IMR-90 (cell line): Measurements from ENCODE around the gene RSF1. TPM values are rescaled to one million over a fixed set of nuclear protein-coding genes. Genes with fewer than 3 reads are reported as not detected.

Source experiments
- ATAC-seq: fragments of 200-7000 bp; cut with Tn5 transposase; 2 replicates; pipeline ENCODE4 v1.9.1; 2020; ENCODE audit warnings: low read depth, mild to moderate bottlenecking, moderate library complexity
- BruUV-seq: library from RNA; stranded (reverse); fragments of 400-500 nt; replicated peaks from 2 replicates; lab custom pipeline; 2021; lab: Mats Ljungman, UMichigan
- CTCF ChIA-PET: fragments of 300-600 bp; formaldehyde crosslinking; extraction: SDS; loops from one replicate; lab custom pipeline; 2021; ENCODE audit warnings: antibody characterized with exemption; lab: Yijun Ruan, JAX
- POLR2A ChIA-PET: fragments of 300-600 bp; sonication (Branson Sonifier 250); formaldehyde crosslinking; loops from one replicate; lab custom pipeline; 2022; ENCODE audit warnings: antibody characterized with exemption; ENCODE audit not compliant: unreplicated experiment; lab: Charles Lee
- DNase-seq: peaks from one replicate; pipeline ENCODE4 v3.0.0; 2013
- H2AFZ ChIP-seq: replicated peaks from 2 replicates; pipeline ENCODE3; 2013; ENCODE audit warnings: low read length, mild to moderate bottlenecking; ENCODE audit not compliant: poor library complexity
- H2AK5ac ChIP-seq: 2 replicates; pipeline ENCODE4 v1.6.1; 2013; ENCODE audit warnings: low read depth, low read length, inconsistent platforms
- H2AK9ac ChIP-seq: replicated peaks from 2 replicates; pipeline ENCODE3; 2013; ENCODE audit warnings: mild to moderate bottlenecking, low read depth, low read length, moderate library complexity; ENCODE audit not compliant: poor library complexity
- H2BK120ac ChIP-seq: 2 replicates; pipeline ENCODE4 v1.6.1; 2013; ENCODE audit warnings: low read depth, low read length, inconsistent platforms
- H2BK15ac ChIP-seq: 3 replicates; pipeline ENCODE4 v1.6.1; 2013; ENCODE audit warnings: low read depth, low read length, inconsistent platforms
- H2BK20ac ChIP-seq: 2 replicates; pipeline ENCODE4 v1.6.1; 2013; ENCODE audit warnings: low read depth, mild to moderate bottlenecking, inconsistent platforms, low read length, moderate library complexity
- H2BK5ac ChIP-seq: 2 replicates; pipeline ENCODE4 v1.6.1; 2013; ENCODE audit warnings: mild to moderate bottlenecking, low read depth, low read length, inconsistent platforms; ENCODE audit not compliant: poor library complexity, severe bottlenecking
- H3K14ac ChIP-seq: replicated peaks from 2 replicates; pipeline ENCODE4 v1.6.1; 2013; ENCODE audit warnings: low read depth, low read length, inconsistent platforms
- H3K18ac ChIP-seq: 2 replicates; pipeline ENCODE4 v1.6.1; 2013; ENCODE audit warnings: low read depth, low read length, control low read depth
- H3K23ac ChIP-seq: 2 replicates; pipeline ENCODE4 v1.6.1; 2013; ENCODE audit warnings: low read depth, low read length, inconsistent platforms
- H3K27ac ChIP-seq: 2 replicates; pipeline ENCODE4 v1.5.1; 2013; ENCODE audit warnings: mild to moderate bottlenecking, control low read depth, low read length; ENCODE audit not compliant: insufficient read depth
- H3K27me3 ChIP-seq: 2 replicates; pipeline ENCODE4 v1.6.1; 2013; ENCODE audit warnings: low read length; ENCODE audit not compliant: control insufficient read depth, insufficient read depth
- H3K36me3 ChIP-seq: 2 replicates; pipeline ENCODE4 v1.6.1; 2013; ENCODE audit warnings: low read length, mixed read lengths; ENCODE audit not compliant: control insufficient read depth, insufficient read depth
- H3K4ac ChIP-seq: 2 replicates; pipeline ENCODE4 v1.6.1; 2013; ENCODE audit warnings: low read depth, low read length, inconsistent platforms
- H3K4me1 ChIP-seq: 2 replicates; pipeline ENCODE4 v1.6.1; 2013; ENCODE audit warnings: low read length, mixed read lengths; ENCODE audit not compliant: control insufficient read depth, insufficient read depth
- H3K4me2 ChIP-seq: 2 replicates; pipeline ENCODE4 v1.6.1; 2013; ENCODE audit warnings: low read depth, mild to moderate bottlenecking, control low read depth, low read length, moderate library complexity
- H3K4me3 ChIP-seq: 2 replicates; pipeline ENCODE4 v1.5.1; 2013; ENCODE audit warnings: low read depth, mild to moderate bottlenecking, control low read depth, low read length, moderate library complexity; ENCODE audit not compliant: insufficient read depth
- H3K56ac ChIP-seq: 2 replicates; pipeline ENCODE4 v1.6.1; 2013; ENCODE audit warnings: low read length, inconsistent platforms; ENCODE audit not compliant: insufficient read depth; ENCODE audit errors: extremely low read depth
- H3K79me1 ChIP-seq, 2 experiments: 2 replicates each; pipeline ENCODE4 v1.6.1; 2013; ENCODE audit warnings: low read length in 2 of 2, inconsistent platforms in 1 of 2, low read depth in 1 of 2
- H3K9ac ChIP-seq: 2 replicates; pipeline ENCODE4 v1.6.1; 2013; ENCODE audit warnings: low read depth, low read length, control low read depth
- H3K9me1 ChIP-seq: 2 replicates; pipeline ENCODE4 v1.6.1; 2013; ENCODE audit warnings: low read length, inconsistent platforms; ENCODE audit not compliant: insufficient read depth
- H3K9me3 ChIP-seq: 2 replicates; pipeline ENCODE4 v1.6.1; 2013; ENCODE audit warnings: low read length; ENCODE audit not compliant: control insufficient read depth, insufficient read depth
- H4K20me1 ChIP-seq: 2 replicates; pipeline ENCODE4 v1.6.1; 2013; ENCODE audit warnings: low read length, inconsistent platforms; ENCODE audit not compliant: insufficient read depth
- H4K5ac ChIP-seq: 2 replicates; pipeline ENCODE4 v1.6.1; 2013; ENCODE audit warnings: mild to moderate bottlenecking, low read depth, low read length, control low read depth
- H4K8ac ChIP-seq, 2 experiments: 2 replicates each; pipeline ENCODE4 v1.6.1; 2013; ENCODE audit warnings: low read depth in 2 of 2, low read length in 2 of 2, control low read depth in 1 of 2, inconsistent platforms in 1 of 2
- H4K91ac ChIP-seq: 2 replicates; pipeline ENCODE4 v1.6.1; 2013; ENCODE audit warnings: low read depth, low read length, inconsistent platforms; ENCODE audit not compliant: insufficient read depth
- BHLHE40 ChIP-seq: fragments of 150-350 bp; IDR thresholded peaks from 2 replicates; pipeline ENCODE4 v1.6.1; 2016; ENCODE audit warnings: mild to moderate bottlenecking, low read depth, low read length
- CEBPB ChIP-seq: IDR thresholded peaks from 2 replicates; pipeline ENCODE4 v1.6.1; 2012; ENCODE audit warnings: low read depth, low read length, improper control_type of control experiment
- CHD1 ChIP-seq: IDR thresholded peaks from 2 replicates; pipeline ENCODE4 v1.6.1; 2012; ENCODE audit warnings: low read depth, low read length, improper control_type of control experiment
- FOS ChIP-seq: fragments of 150-350 bp; IDR thresholded peaks from 2 replicates; pipeline ENCODE4 v1.6.1; 2016; ENCODE audit warnings: low read depth, low read length
- MAFK ChIP-seq: IDR thresholded peaks from 2 replicates; pipeline ENCODE4 v1.6.1; 2012; ENCODE audit warnings: low read depth, low read length, improper control_type of control experiment
- MAZ ChIP-seq: IDR thresholded peaks from 2 replicates; pipeline ENCODE4 v1.6.1; 2012; ENCODE audit warnings: low read depth, mild to moderate bottlenecking, low read length, improper control_type of control experiment, moderate library complexity, borderline replicate concordance
- MXI1 ChIP-seq: IDR thresholded peaks from 2 replicates; pipeline ENCODE4 v1.6.1; 2012; ENCODE audit warnings: low read depth, mild to moderate bottlenecking, low read length, moderate library complexity, borderline replicate concordance
- NFE2L2 ChIP-seq: fragments of 150-350 bp; IDR thresholded peaks from 2 replicates; pipeline ENCODE4 v1.6.1; 2016; ENCODE audit warnings: low read depth, mild to moderate bottlenecking, low read length
- POLR2A ChIP-seq: IDR thresholded peaks from 2 replicates; pipeline ENCODE4 v1.6.1; 2012; ENCODE audit warnings: mild to moderate bottlenecking, low read depth, low read length
- RAD21 ChIP-seq: IDR thresholded peaks from 2 replicates; pipeline ENCODE4 v1.6.1; 2012; ENCODE audit warnings: low read length, improper control_type of control experiment
- RCOR1 ChIP-seq: IDR thresholded peaks from 2 replicates; pipeline ENCODE4 v1.6.1; 2012; ENCODE audit warnings: mild to moderate bottlenecking, low read length, improper control_type of control experiment; ENCODE audit not compliant: insufficient replicate concordance
- RFX5 ChIP-seq: IDR thresholded peaks from 2 replicates; pipeline ENCODE4 v1.8.0; 2012; ENCODE audit warnings: low read depth, mild to moderate bottlenecking, low read length, moderate library complexity
- SMC3 ChIP-seq: fragments of 150-350 bp; IDR thresholded peaks from 2 replicates; pipeline ENCODE4 v1.6.1; 2016; ENCODE audit warnings: low read depth, mild to moderate bottlenecking, antibody characterized with exemption, low read length, moderate library complexity
- USF2 ChIP-seq: fragments of 150-350 bp; IDR thresholded peaks from 2 replicates; pipeline ENCODE4 v1.6.1; 2017; ENCODE audit warnings: mild to moderate bottlenecking, antibody characterized with exemption, low read length, low read depth
- dilution Hi-C: fragments of 300-500 bp; cut with HindIII; formaldehyde crosslinking; loops from one replicate; pipeline ENCODE4 v1.14.3; 2018; ENCODE audit warnings: low sequenced_read_pairs; ENCODE audit not compliant: unreplicated experiment
- in situ Hi-C: fragments of 300-500 bp; cut with MboI; formaldehyde crosslinking; loops from 3 replicates; pipeline ENCODE4 v1.14.3; 2019; ENCODE audit warnings: low sequenced_read_pairs, inconsistent platforms, mixed read lengths
- intact Hi-C: fragments of 100-400 bp; cut with micrococcal nuclease; formaldehyde crosslinking; loops from 2 replicates; pipeline ENCODE4 v1.10.0; 2022
- polyA plus RNA-seq, 3 experiments: library from polyadenylated mRNA; depleted of rRNA; stranded (reverse); fragments of >200 nt; gene quantifications; 2 replicates each; pipeline ENCODE4 v1.2.3, GENCODE V29; 2012; ENCODE audit warnings: low replicate concordance in 1 of 3
- total RNA-seq: library from RNA; depleted of rRNA; stranded (reverse); fragments of >200 nt; gene quantifications from 2 replicates; pipeline ENCODE4 v1.2.3, GENCODE V29; 2012
- TF ChIP-seq, protein P1 (sequence below): fragments of 150-350 bp; IDR thresholded peaks from 2 replicates; pipeline ENCODE4 v1.6.1; 2016; ENCODE audit warnings: low read depth, mild to moderate bottlenecking, low read length, moderate library complexity, borderline replicate concordance
- TF ChIP-seq, protein P2 (sequence below): conservative IDR thresholded peaks from 2 replicates; pipeline ENCODE4 v1.5.1; 2012; ENCODE audit warnings: mild to moderate bottlenecking, low read depth, low read length, improper control_type of control experiment

RSF1 gene
- total and polyA plus RNA-seq, 2 of the 4 experiments (the other 2 are of a cell fraction), result 13.9 to 18.5 TPM

- Histone ChIP-seq H3K9ac (no peak overlapping the region), H3K9me3 (no peaks in the 10 kb centered on the region), H3K18ac (no peak overlapping the region), H3K4me1 (no peaks in the 10 kb centered on the region), H2AFZ (no peak overlapping the region), H3K9me1 (peaks cover 6% of the 10 kb centered on the region; the same call in 1 of the 2 replicates), H3K4me3 (no peak overlapping the region), H3K56ac (no peak overlapping the region), H2BK120ac (no peak overlapping the region), H3K4ac (no peak overlapping the region), H4K5ac (no peak overlapping the region), H3K14ac (no peak overlapping the region), H2BK15ac (no peak overlapping the region), H3K4me2 (no peak overlapping the region), H3K23ac (no peak overlapping the region; the same call in 1 of the 2 replicates), H3K27me3 (no peaks in the 10 kb centered on the region), H2BK5ac (no peak overlapping the region), H2AK5ac (no peak overlapping the region), H3K79me1 (peaks cover 4 to 9% of the 10 kb centered on the region in 2 experiments; a peak in 2 of 4 replicates), H4K20me1 (no peaks in the 10 kb centered on the region), H3K36me3 (peaks cover 11% of the 10 kb centered on the region), H2BK20ac (no peak overlapping the region), H4K8ac (no peak overlapping the region), H3K27ac (no peak overlapping the region), H4K91ac (no peak overlapping the region), H2AK9ac (peak overlapping the region; percentile 70)
- intact Hi-C loops (loop anchor here (10.0 kb wide), 1 partner anchor 567 kb away; no protein-coding TSS in a partner anchor), in situ Hi-C loops (no loop called here), dilution Hi-C loops (no loop called here)
- no peak for TF ChIP-seq MAZ
- no peak for TF ChIP-seq USF2
- TF ChIP-seq POLR2A, result no peak
- no peak for TF ChIP-seq MAFK
- no peak for TF ChIP-seq NFE2L2
- TF ChIP-seq, protein P1, sequence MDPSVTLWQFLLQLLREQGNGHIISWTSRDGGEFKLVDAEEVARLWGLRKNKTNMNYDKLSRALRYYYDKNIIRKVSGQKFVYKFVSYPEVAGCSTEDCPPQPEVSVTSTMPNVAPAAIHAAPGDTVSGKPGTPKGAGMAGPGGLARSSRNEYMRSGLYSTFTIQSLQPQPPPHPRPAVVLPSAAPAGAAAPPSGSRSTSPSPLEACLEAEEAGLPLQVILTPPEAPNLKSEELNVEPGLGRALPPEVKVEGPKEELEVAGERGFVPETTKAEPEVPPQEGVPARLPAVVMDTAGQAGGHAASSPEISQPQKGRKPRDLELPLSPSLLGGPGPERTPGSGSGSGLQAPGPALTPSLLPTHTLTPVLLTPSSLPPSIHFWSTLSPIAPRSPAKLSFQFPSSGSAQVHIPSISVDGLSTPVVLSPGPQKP, result no peak
- no peak for TF ChIP-seq CEBPB
- TF ChIP-seq RAD21, result no peak
- no peak for TF ChIP-seq BHLHE40
- TF ChIP-seq RFX5, result no peak
- no peak for TF ChIP-seq CHD1
- no peak for TF ChIP-seq MXI1
- TF ChIP-seq RCOR1, result no peak
- TF ChIP-seq, protein P2, sequence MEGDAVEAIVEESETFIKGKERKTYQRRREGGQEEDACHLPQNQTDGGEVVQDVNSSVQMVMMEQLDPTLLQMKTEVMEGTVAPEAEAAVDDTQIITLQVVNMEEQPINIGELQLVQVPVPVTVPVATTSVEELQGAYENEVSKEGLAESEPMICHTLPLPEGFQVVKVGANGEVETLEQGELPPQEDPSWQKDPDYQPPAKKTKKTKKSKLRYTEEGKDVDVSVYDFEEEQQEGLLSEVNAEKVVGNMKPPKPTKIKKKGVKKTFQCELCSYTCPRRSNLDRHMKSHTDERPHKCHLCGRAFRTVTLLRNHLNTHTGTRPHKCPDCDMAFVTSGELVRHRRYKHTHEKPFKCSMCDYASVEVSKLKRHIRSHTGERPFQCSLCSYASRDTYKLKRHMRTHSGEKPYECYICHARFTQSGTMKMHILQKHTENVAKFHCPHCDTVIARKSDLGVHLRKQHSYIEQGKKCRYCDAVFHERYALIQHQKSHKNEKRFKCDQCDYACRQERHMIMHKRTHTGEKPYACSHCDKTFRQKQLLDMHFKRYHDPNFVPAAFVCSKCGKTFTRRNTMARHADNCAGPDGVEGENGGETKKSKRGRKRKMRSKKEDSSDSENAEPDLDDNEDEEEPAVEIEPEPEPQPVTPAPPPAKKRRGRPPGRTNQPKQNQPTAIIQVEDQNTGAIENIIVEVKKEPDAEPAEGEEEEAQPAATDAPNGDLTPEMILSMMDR, result no peak
- no peak for TF ChIP-seq FOS
- TF ChIP-seq SMC3, result no peak
- BruUV-seq, result no TSS peak
- ATAC-seq, result peak; percentile 32
- CTCF ChIA-PET, result interaction anchor here (0.6 kb wide), 1 partner anchor 306 kb away, joined by 4 read pairs; no protein-coding TSS in a partner anchor
- no peak for DNase-seq
- POLR2A ChIA-PET, result no interaction called here
These were observed 208.6 kb downstream of the RSF1 start for GRCh38 chr11:77611921-77612320.
